Liver (tissue), 9 donors: ENCODE measurements around the gene NEIL3. TPM values are rescaled to one million over a fixed set of nuclear protein-coding genes. Genes with fewer than 3 reads are reported as not detected.

Experiments
- DNase-seq: peaks from one replicate; pipeline ENCODE4 v3.0.0-alpha.2; 2017; ENCODE audit warnings: low spot score
- H3K27ac ChIP-seq, 2 donors: one replicate each; pipeline ENCODE4 v1.7.0; 2013; ENCODE audit warnings: inconsistent platforms in 2 of 2, low read length in 2 of 2, control low read depth in 1 of 2, low read depth in 1 of 2, mild to moderate bottlenecking in 1 of 2
- H3K27me3 ChIP-seq, 4 donors: one replicate each; pipeline versions ENCODE4 v1.6.1 to v1.7.0; 2013; ENCODE audit warnings: low read length in 3 of 4, inconsistent platforms in 1 of 4, mild to moderate bottlenecking in 1 of 4, moderate library complexity in 1 of 4; ENCODE audit not compliant: control insufficient read depth in 4 of 4, insufficient read depth in 4 of 4
- H3K36me3 ChIP-seq, 4 donors: one replicate each; pipeline versions ENCODE4 v1.6.1 to v1.7.0; 2013; ENCODE audit warnings: low read length in 3 of 4, mild to moderate bottlenecking in 3 of 4, low read depth in 1 of 4, moderate library complexity in 1 of 4; ENCODE audit not compliant: control insufficient read depth in 4 of 4, insufficient read depth in 3 of 4
- H3K4me1 ChIP-seq, 4 donors: one replicate each; pipeline versions ENCODE4 v1.6.1 to v1.7.0; 2013; ENCODE audit warnings: low read length in 3 of 4, mild to moderate bottlenecking in 3 of 4, moderate library complexity in 1 of 4; ENCODE audit not compliant: control insufficient read depth in 4 of 4, insufficient read depth in 4 of 4
- H3K4me3 ChIP-seq, 3 donors: one replicate each; pipeline versions ENCODE4 v1.6.1 to v1.7.0; 2013; ENCODE audit warnings: low read length in 3 of 3, control low read depth in 1 of 3, low read depth in 1 of 3, mild to moderate bottlenecking in 1 of 3
- H3K9ac ChIP-seq, 2 donors: one replicate each; pipeline ENCODE4 v1.7.0; 2013; ENCODE audit warnings: low read length in 2 of 2, mild to moderate bottlenecking in 2 of 2, moderate library complexity in 2 of 2, control low read depth in 1 of 2, low read depth in 1 of 2
- H3K9me3 ChIP-seq, 4 donors: one replicate each; pipeline versions ENCODE4 v1.6.1 to v1.7.0; 2013; ENCODE audit warnings: low read length in 3 of 4; ENCODE audit not compliant: control insufficient read depth in 4 of 4
- ATF3 ChIP-seq: IDR thresholded peaks from 2 replicates; pipeline ENCODE4 v1.6.1; 2016; ENCODE audit warnings: antibody characterized with exemption
- CTCF ChIP-seq: fragments of 150-350 bp; IDR thresholded peaks from 2 replicates; pipeline ENCODE4 v1.5.1; 2017; ENCODE audit warnings: improper control_type of control experiment, low read depth, low read length; ENCODE audit not compliant: missing input control
- EGR1 ChIP-seq, 2 donors: IDR thresholded peaks; 2 replicates each; pipeline ENCODE4 v1.6.1; 2016 to 2018; ENCODE audit warnings: antibody characterized with exemption in 2 of 2, low read depth in 2 of 2
- GABPA ChIP-seq, 2 donors: IDR thresholded peaks in 1 of 2; conservative IDR thresholded peaks in 1 of 2; 2 replicates each; pipeline ENCODE4 v1.6.1; 2016; ENCODE audit warnings: antibody characterized with exemption in 2 of 2, mild to moderate bottlenecking in 1 of 2, moderate library complexity in 1 of 2
- HNF4G ChIP-seq: IDR thresholded peaks from 2 replicates; pipeline ENCODE4 v1.6.1; 2016; ENCODE audit warnings: antibody characterized with exemption
- JUND ChIP-seq, 2 donors: IDR thresholded peaks; 2 replicates each; pipeline ENCODE4 v1.6.1; 2016; ENCODE audit warnings: antibody characterized with exemption in 2 of 2
- MAX ChIP-seq: IDR thresholded peaks from 2 replicates; pipeline ENCODE4 v1.6.1; 2016; ENCODE audit warnings: antibody characterized with exemption
- RAD21 ChIP-seq, 2 donors: IDR thresholded peaks; 2 replicates each; pipeline ENCODE4 v1.6.1; 2016; ENCODE audit warnings: antibody characterized with exemption in 2 of 2, mild to moderate bottlenecking in 2 of 2
- RXRA ChIP-seq, 2 donors: IDR thresholded peaks; 2 replicates each; pipeline ENCODE4 v1.6.1; 2017 to 2018; ENCODE audit warnings: antibody characterized with exemption in 2 of 2, mild to moderate bottlenecking in 1 of 2
- TAF1 ChIP-seq: conservative IDR thresholded peaks from 2 replicates; pipeline ENCODE4 v1.6.1; 2016; ENCODE audit warnings: antibody characterized with exemption, mild to moderate bottlenecking
- YY1 ChIP-seq: IDR thresholded peaks from 2 replicates; pipeline ENCODE4 v1.6.1; 2016; ENCODE audit warnings: antibody characterized with exemption, mild to moderate bottlenecking
- ZBTB33 ChIP-seq: IDR thresholded peaks from 2 replicates; pipeline ENCODE4 v1.6.1; 2016; ENCODE audit warnings: antibody characterized with exemption
- WGBS: extraction: QIAGEN DNeasy Blood & Tissue Kit; methylation state at CpG from one replicate; pipeline ENCODE4 v1.1.7; 2013; 5-methylcytosine and 5-hydroxymethylcytosine counted together
- polyA plus RNA-seq, 2 donors: library from polyadenylated mRNA; stranded (reverse) in 1 of 2; unstranded in 1 of 2; fragments of 200-250 nt in 1 of 2; fragments of >200 nt in 1 of 2; fragmentation: Nextera tagmentation in 1 of 2; extraction: Ambion mirVana in 1 of 2; gene quantifications; one replicate each; pipeline versions ENCODE4 v1.2.1 to v1.2.3, GENCODE V29; 2013 to 2015
- total RNA-seq, 2 donors: library from RNA; depleted of rRNA; stranded (reverse); fragments of >200 nt; gene quantifications; one replicate each; pipeline ENCODE4 v1.2.3, GENCODE V29; 2014
- donor health status: healthy.
- donor health status: healthy.
- donor health status: healthy.
- donor health status: healthy.
- donor health status: healthy.

NEIL3 gene
- total and polyA plus RNA-seq, 4 donors = 0.07 to 11.0 (median 0.19) TPM

DNA sequence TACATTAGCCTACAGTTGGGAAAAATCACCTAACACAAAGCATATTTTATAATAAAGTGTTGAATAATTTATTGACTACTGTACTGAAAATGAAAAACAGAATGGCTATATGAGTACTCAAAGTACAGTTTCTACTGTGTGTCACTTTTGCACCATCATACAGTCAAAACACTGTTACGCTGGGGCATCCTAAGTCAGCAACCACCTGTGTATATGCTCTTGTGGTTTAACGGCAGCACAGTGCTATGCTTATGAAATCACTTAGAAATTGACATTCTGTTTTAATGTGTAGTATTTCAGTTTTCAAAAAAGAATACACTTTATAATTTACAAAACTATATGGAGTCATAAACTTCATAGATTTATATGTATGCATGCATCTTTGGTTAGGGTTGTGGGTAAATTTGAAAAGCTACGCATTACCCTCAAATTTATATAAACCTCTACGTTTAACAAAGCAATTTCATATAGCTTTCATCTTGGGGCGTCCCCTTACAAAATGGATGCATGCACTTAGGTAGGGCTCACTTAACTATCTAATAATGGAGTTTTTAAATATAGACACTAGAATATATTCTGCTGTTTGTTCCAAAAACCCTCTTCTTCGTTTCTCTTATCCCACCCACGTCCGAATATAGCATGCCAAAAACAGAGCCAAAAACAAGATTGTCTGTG is 690 bp upstream of the NEIL3 start:
- TF ChIP-seq HNF4G = no peak
- no peak for TF ChIP-seq CTCF
- no peak for TF ChIP-seq RAD21 (IDR thresholded peaks at IDR 0.05)
- no peak for TF ChIP-seq TAF1
- no peak for TF ChIP-seq YY1
- TF ChIP-seq ZBTB33 = no peak
- peaks cover 0 to 6% (median 6%) of the 10 kb centered on the region in 4 donors for H3K4me1 ChIP-seq
- H3K27ac ChIP-seq = no peak overlapping the region
- WGBS = 64% methylated on average over 8 of the region's 8 CpGs
- no peak for DNase-seq
- H3K4me3 ChIP-seq = peak overlapping the region in 1 of 3 donors; percentile 58
- no peaks in the 10 kb centered on the region for H3K36me3 ChIP-seq
- H3K27me3 ChIP-seq = peaks cover 0 to 3% (median 0%) of the 10 kb centered on the region in 4 donors
- no peaks in the 10 kb centered on the region for H3K9me3 ChIP-seq
- H3K9ac ChIP-seq = no peak overlapping the region

- no peak overlapping the region for H3K27ac ChIP-seq
- H3K4me3 ChIP-seq = no peak overlapping the region
- H3K9me3 ChIP-seq = no peaks in the 10 kb centered on the region
- TF ChIP-seq ATF3 (no peak), HNF4G (no peak), EGR1 (IDR thresholded peaks at IDR 0.05; ENCODE audit: low read depth in 2 of 2) (no peak), JUND (IDR thresholded peaks at IDR 0.05) (no peak), YY1 (no peak), MAX (no peak), ZBTB33 (no peak), GABPA (IDR thresholded peaks at IDR 0.05 in 1 of 2, conservative IDR thresholded peaks at IDR 0.05 in 1 of 2) (no peak), RAD21 (IDR thresholded peaks at IDR 0.05) (no peak), RXRA (IDR thresholded peaks at IDR 0.05) (no peak)
- no peak for DNase-seq
- H3K36me3 ChIP-seq = no peaks in the 10 kb centered on the region
- no peaks in the 10 kb centered on the region for H3K27me3 ChIP-seq
- H3K4me1 ChIP-seq = peaks cover 0 to 6% (median 6%) of the 10 kb centered on the region in 4 donors
- H3K9ac ChIP-seq = no peak overlapping the region
- WGBS = 93% methylated on average over 7 of the region's 7 CpGs
Measured at GRCh38 chr4:177311589-177311988, 1.9 kb downstream of the NEIL3 start.
